Bladder microvascular endothelial cell (primary cell): ENCODE measurements around the gene MYL3. TPM values are rescaled to one million over a fixed set of nuclear protein-coding genes. Genes with fewer than 3 reads are reported as not detected.

Experiments used
- total RNA-seq: library from RNA; depleted of rRNA; stranded (reverse); fragments of >200 nt; gene quantifications from 2 replicates; pipeline ENCODE4 v1.2.3, GENCODE V29; 2014

The MYL3 gene
- not detected in 2 replicates for total RNA-seq

DNA sequence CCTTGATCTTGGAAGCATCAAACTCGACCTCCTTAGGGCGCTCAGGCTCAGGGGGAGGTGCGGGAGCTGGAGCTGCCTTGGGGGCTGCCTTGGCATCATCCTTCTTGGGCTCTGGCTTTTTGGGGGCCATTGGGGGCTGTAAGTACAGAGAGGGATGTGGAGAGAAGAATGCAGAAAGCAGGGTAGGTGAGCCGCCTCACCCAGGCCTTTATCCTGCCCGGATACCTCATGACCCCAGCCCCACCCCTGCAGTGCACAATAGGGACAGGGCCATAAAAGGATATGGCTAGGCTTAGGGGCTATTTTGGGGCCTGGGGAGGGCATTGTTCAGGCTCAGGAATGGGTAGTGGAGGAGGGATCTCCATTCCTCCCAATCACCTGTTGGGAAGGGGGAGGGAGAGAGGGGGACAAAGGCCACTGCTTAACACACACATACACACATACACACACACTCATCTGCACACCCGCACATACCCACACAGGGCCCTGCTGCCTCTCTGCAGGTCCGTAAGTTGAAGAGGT is at the start of gene MYL3:
MYL3 (minus strand) TSS at position 184 of the 522 bp plus-strand sequence; CDS start at position 130, 54 bp downstream.

DNA sequence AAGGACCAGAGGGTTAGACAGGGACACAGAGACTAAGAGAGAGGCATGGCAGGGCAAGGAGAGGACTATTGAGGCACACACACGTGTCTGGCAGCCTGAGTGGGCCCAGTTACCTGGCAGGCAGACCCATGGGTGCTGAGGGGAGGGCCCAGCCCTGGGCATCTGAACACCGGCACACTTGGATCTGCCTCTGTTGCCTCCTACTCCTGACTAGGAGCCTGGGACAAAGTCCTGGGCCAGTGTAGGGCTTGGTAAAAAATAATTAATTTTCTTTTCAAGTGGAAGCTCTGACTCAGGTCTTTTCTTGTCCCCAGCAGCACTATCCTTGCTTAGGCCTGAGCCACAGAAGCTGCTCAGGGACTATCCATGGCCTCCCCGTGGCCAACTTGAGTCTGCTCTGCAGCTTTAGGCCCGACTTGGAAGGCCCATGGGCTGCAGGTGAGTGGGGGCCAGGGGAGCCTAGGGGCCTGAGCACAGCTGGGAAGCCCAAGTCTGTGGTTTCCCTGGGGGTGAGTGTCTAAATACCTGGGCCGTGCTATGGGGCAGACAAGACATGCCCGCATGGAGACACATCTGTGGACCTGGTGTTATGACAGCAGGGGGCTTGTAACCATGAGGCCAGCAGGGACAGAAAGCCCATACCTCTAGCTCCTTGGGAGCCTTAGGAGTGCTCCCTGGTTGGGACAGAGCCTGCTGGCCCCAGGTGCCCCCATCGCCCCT is 14.3 kb upstream of the MYL3 start, which contains the start of gene PTH1R:
PTH1R (plus strand) TSS at position 316 of the 720 bp plus-strand sequence. CDS start 5,839 bp downstream, outside the sequence.

Other genes with a start within 250 kb of the MYL3 start
- gene ALS2CL, start 169.8 kb downstream of the MYL3 start, total RNA-seq = 9.9 and 18.5 TPM in 2 replicates
- 0.16 and 0.31 TPM in 2 replicates for gene TMIE, start 162.1 kb downstream of the MYL3 start, total RNA-seq
- gene PRSS50, start 145.6 kb downstream of the MYL3 start, total RNA-seq = not detected in 2 replicates
- gene PTH1R, start 14.3 kb upstream of the MYL3 start, total RNA-seq = 0.06 and 0.32 TPM in 2 replicates
- gene CCDC12, start 113.3 kb upstream of the MYL3 start, total RNA-seq = 36.8 and 40.6 TPM in 2 replicates
- gene NBEAL2, start 116.2 kb upstream of the MYL3 start, total RNA-seq = 21.7 and 37.3 TPM in 2 replicates